Brain pericyte (primary cell): ENCODE data around the gene PCP2.
"Not testable (repeated sequence)": the region's sequence is repeated elsewhere in the genome, so short reads cannot be mapped to it uniquely, and the experiment has no call there.

Experiments
- DNase-seq: peaks from one replicate; pipeline ENCODE4 v3.0.0-alpha.2; 2012; ENCODE audit warnings: low read depth, low spot score

The PCP2 gene

DNA sequence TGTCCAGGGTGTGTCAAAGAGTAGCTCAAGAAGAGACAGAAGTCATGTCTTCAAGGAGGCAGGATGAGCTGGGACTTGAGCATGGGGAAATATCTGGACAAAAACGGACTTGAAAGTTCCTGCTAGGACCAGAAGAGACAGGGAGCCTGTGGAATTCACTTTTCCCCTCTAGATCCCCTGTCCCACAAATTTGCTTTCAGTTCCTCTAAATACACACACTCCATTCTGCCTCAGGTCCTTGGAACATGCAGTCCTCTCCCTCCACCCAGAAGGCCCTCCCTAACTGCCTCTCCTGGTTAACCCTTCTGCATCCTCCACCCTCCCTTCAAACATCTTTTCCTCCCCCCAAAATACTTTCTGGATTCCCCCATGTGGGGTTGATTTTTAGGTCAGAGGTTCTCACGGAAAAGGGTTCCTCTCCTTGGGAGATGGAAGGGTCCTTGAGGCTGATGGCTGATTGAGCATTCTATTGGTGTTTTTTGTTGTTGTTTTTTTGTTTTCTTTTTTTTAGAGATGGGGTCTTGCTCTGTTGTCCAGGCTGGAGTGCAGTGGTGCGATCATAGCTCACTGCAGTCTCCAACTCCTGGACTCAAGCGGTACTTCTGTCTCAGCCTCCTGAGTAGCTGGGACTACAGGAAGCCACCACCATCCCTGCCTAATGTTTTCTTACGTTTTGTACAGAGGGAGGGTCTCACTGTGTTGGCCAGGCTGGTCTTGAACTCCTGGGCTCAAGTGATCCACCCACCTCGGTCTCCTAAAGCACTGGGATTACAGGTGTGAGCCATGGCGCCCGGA, 28.4 kb upstream of the PCP2 start:
- no peak for DNase-seq

DNA sequence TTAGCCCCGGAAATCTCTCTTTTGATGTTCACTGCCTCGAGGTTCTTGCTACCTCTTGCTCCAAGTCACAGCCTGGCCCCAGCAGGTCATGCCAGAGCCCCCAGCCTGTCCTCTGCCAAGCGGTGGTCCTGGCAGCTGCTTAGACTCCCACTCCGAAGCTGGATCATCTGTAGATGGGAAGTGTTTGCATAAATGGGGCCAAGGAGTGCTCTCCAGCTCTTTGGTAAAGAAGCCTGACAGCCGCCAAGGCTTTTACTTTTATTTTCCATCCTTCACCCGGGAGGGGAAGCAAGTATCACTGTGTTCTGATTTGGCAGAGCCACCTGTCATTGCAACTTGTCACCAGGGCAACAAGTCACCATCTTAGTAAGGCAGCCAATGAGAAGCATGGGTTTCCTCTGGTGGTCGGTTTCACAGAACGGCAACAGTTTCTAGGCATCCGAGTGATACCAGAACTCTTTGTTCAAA, 24.7 kb upstream of the PCP2 start:
- DNase-seq = no peak

DNA sequence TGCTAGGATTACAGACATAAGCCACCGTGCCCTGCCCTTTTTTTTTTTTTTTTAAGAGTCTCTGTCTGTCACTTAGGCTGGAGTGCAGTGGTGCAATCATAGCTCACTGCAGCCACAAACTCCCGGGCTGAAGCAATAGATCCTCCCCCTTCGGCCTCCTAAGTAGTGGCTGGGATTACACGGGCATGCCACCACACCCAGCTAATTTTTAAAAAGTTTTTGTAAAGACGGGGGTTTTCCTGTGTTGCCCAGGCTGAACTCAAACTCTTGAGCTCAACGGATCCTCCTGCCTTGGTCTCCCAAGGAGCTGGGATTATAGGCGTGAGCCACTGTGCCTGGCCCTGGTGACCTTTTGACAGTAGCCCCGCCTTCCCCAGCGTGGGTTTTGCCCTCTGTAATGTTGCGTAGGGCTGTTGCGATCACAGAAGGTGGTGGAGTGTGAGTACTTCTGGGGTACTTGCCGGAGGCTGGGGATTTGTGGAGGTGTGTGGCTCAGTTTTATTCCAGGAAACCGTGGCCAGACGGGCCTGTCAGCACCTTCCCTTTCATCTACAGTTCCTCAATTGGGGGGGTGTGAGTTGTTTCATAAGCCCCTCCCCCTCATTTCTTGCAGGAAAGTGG, 23.7 kb upstream of the PCP2 start:
- no peak for DNase-seq

DNA sequence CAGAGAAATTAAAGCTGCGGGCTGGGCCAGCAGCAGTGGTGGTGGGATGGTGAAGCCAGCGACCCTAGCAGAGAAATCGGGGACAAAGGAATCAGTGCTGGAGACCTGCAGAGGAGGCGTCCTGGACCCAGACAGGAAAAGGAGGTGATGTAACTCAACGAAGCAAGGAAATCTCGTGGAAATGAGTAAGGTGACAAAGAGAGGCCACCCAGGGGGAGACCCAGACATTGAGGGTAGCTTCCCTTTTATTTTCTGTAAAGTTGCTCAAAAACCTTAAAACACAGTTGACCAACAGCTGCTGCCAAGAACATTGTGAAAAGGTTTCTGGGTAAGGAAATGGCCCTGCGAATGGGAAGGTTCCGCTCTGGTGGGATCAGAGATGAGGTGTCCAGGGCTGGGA, 22.1 kb upstream of the PCP2 start:
- DNase-seq = no peak

DNA sequence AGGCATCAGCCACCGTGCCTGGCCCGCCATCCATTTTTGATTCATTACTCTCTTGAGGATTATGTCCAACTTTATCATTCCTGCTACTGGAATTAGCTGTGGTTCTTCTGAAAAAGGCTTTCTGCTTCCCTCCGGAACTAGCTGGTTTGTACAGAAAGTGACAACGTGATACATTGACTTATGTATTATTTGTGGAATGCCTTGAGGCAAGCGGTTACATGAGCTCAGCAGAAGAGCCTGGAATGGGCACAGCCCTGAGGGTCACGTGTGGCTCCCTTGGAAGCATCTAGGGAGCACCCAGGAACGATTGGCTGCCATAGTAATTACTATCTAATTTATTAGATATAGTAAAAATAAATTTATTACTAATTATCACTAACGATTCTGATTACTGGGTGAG, 20.9 kb upstream of the PCP2 start:
- no peak for DNase-seq

DNA sequence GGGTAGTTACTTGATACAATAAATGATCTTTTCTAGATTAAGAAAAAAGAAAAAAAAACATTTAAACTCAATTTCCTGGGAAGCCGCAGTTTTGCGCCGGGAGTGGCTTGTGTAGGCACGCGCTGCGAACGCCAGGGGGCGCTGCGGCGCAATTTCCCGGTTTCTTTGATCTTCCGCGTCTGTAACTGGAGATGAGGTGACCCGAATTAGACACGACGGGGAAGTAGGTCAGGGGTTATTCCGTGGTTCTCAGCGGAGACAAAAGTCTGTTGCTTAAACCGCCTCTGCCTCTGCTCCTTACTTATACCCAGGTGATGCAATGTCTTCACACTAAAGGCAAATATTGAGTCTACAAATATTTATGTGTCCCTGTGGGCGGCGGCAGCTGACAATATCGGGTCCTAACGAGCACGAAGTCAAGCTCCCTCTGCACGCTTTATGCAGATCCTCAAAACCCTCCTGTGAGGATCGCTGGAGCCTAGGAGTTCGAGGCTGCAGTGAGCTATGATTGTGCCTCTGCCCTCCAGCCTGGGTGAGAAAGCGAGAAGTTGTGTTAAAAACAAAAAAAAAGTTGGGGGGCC, 18.6 kb upstream of the PCP2 start:
- peak; percentile 38 for DNase-seq

DNA sequence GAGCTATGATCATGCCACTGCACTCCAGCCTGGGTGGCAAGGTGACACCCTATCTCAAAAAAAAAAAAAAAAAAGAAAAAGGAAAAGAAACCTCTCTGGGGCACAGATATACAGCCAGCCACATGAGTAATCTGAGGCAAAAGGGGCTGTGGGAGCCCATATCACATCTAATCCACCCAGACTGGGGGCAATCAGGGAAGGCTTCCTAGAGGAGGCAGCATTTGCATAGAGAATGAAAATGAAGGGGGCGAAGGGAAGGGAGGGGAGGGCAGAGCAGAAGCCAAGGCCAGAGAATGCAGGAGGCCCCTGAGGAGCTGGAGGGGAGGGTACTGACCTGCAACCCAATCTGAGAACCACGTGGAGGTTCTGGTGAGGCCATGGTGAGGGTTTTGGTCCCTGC, 16.6 kb upstream of the PCP2 start:
- no peak for DNase-seq

DNA sequence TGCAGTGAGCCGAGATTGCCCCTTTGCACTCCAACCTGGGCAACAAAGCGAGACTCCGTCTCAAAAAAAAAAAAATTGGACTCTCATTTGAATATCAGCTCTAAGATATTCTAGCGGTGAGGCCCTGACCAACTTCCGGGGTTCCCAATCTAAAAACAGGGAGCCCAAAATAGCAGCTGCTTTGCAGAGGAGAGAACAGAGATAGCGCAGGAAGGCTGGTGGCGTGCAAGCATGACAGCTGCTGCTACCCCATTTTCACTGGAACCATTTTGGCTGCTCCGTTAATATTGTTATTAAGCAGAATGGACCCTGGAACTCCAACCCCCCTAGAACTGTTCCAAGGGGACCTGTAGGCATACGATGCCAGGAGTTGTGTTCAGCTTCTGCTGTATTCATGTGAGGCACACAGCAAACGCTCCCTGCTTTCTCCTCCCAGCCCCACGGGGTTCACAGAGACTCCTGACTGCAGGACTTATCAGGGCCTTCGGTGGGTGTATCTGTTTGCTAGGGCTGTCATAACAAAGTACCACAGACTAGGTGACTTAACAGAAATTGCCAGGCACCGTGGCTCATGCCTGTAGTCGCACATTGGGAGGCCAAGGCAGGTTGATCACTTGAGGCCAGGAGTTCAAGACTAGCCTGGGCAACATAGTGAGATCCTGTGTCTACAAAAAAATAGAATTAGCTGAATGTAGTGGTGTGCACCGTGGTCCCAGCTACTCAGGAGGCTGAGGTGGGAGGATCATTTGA, 14.9 kb upstream of the PCP2 start:
- DNase-seq = no peak

DNA sequence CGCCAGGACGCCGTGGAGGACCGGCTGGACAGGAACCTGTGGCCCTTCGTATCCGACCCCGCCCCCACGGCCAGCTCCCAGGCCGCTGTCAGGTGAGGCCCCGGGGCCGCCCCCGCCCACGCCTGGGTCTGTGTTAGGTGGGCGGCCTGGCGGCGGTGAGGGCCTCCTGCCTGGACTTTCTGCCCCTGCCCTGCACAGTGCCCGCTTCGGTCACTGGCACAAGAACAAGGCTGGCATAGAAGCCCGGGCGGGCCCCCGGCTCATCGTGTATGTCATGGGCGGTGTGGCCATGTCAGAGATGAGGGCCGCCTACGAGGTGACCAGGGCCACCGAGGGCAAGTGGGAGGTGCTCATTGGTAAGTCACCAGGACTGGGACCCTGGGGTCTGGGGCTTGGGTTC, 13.6 kb upstream of the PCP2 start:
- no peak for DNase-seq

DNA sequence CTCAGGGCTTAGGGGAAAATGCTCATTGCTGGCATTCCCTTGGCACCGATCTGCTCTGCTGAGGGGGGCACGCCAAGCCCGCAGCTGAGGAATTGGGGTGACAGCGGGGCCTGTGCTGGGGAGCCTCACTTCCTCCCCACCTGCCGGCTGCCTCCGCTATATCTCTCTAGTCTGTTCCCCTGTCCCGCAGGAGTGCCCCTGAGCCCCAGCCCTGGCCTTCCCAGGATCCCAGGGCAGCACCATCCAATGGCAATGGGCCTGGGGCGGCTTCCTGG, 12.8 kb upstream of the PCP2 start:
- DNase-seq = no peak

DNA sequence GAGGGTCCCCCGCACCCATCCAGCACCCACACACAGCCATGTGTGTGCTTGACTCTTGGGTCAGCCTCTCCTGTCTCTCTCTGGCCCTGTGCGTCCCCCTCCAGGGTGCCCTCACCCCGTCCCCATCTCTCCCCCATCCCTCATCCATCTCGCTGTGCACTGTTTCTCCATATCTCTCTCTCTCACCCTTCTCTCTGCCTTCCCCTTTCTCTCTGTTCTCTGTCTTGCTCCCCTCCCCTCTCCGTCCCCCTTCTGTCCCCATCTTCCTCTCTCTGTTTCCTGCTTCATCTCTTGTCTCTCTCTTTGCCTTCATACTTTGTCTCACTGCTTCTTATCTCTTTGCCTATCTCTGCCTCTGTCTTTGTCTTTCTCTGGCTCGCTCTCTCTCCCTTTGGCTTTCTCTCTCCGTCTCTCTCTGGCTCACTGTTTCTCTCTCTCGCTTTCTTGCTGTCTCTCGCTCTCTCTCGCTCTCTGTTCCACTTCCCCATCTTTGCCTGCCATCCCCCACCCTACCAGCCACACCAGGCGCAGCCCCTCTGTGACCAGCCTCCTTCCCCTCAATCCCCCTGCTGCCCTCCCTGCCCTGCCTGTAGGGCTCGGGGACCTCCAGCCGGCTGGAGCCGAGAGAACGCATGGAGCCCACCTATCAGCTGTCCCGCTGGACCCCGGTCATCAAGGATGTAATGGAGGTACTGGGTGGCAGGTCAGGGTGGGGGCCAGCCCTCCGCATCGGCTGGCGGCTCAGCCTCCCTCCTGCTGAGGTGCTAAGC, 12.3 kb upstream of the PCP2 start:
- DNase-seq = no peak

DNA sequence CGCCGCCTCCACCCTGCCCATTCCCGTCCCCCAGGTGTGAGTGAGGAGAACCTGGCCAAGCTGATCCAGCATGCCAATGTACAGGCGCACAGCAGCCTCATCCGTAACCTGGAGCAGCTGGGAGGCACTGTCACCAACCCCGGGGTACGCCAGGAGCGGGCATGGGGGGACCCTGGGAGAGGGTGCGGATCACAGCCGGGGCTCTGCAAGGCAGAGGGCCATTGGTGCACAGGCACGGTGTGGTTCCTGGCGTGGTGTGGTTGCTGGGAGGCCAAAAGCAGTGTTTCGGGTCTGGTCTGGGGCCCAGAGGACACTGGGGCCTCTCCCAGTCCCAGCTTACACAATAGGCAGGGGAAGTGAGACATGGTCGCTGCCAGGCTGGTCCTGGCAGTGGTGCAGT, 11.6 kb upstream of the PCP2 start:
- DNase-seq = no peak

DNA sequence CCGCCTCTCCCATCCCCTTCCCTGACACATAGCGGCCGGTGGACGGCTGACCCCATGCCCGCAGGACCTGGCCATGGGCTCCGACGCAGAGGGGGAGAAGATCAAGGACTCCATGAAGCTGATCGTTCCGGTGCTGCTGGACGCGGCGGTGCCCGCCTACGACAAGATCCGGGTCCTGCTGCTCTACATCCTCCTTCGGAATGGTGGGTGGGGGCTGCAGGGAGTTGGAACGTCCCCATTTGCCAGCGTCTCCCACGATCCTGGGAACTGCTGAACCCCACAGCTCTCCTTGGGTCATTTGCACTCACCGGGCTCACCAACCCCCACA, 11.0 kb upstream of the PCP2 start:
- DNase-seq = no peak

DNA sequence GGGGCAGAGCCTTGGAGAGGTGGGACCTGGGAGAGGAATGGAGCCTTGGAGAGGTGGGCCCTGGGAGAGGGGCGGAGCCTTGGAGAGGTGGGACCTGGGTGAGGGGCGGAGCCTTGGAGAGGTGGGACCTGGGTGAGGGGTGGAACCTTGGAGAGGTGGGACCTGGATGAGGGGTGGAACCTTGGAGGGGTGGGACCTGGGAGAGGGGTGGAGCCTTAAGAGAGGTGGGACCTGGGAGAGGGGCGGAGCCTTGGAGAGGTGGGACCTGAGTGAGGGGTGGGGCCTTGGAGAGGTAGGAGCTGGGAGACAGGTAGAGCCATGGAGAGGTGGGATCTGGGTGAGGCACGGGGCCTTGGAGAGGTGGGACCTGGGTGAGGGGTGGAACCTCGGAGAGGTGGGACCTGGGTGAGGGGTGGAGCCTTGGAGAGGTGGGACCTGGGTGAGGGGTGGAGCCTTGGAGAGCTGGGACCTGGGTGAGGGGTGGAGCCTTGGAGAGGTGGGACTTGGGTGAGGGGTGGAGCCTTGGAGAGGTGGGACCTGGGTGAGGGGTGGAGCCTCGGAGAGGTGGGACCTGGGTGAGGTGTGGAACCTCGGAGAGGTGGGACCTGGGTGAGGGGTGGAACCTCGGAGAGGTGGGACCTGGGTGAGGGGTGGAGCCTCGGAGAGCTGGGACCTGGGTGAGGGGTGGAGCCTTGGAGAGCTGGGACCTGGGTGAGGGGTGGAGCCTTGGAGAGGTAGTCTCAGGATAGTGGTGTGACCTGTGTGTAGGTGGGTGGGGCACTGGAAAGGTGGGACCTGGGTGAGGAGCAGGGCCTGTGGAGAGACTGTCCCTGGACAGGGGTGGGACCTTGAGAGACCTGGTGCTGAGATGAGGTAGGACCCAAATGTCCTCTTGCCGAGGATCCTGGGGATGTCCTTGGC, 10.4 kb upstream of the PCP2 start:
- DNase-seq = not testable (repeated sequence)

DNA sequence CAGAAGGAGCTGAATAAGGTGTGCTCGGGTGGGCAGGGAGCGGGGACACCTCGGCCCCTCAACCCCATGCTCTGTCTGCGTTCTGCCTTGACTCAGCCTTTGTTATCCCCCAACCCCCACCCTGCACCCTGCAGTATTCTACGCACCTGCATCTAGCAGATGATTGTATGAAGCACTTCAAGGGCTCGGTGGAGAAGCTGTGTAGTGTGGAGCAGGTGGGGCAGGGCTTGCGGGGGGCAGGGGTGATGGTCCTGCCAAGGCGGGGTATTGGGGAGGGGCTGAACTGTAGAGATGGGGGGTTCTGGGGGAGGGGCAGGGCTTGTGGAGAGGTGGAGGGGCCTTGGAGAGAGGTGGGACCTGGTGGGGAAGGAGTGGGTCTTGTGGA, 9.5 kb upstream of the PCP2 start:
- DNase-seq = no peak

DNA sequence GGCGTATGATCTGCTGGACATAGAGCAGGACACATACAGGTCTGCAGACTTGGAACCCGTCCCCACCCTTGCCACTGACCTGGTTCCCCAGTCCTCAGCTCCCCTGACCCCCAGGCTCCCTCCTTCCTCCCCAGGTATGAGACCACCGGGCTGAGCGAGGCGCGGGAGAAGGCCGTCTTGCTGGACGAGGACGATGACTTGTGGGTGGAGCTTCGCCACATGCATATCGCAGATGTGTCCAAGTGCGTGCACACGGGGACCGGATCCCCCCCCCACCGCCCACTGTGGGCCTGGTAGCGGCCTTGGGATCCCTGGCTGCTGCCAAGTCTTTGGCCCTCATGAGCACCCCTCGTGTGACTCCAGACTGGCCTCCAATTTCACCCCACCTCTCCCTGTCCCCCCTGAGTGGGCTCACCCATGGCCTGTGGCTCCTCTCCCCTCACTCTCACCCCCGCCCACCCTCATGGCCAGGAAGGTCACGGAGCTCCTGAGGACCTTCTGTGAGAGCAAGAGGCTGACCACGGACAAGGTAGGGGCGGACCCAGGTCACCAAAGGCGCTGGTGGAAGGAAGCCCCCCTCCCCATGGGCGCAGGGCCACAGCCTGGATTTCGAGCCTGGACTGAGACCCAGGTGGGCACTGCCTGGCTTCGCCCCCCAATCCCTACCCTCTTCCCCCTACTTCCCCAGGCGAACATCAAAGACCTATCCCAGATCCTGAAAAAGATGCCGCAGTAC, 8.9 kb upstream of the PCP2 start:
- no peak for DNase-seq

DNA sequence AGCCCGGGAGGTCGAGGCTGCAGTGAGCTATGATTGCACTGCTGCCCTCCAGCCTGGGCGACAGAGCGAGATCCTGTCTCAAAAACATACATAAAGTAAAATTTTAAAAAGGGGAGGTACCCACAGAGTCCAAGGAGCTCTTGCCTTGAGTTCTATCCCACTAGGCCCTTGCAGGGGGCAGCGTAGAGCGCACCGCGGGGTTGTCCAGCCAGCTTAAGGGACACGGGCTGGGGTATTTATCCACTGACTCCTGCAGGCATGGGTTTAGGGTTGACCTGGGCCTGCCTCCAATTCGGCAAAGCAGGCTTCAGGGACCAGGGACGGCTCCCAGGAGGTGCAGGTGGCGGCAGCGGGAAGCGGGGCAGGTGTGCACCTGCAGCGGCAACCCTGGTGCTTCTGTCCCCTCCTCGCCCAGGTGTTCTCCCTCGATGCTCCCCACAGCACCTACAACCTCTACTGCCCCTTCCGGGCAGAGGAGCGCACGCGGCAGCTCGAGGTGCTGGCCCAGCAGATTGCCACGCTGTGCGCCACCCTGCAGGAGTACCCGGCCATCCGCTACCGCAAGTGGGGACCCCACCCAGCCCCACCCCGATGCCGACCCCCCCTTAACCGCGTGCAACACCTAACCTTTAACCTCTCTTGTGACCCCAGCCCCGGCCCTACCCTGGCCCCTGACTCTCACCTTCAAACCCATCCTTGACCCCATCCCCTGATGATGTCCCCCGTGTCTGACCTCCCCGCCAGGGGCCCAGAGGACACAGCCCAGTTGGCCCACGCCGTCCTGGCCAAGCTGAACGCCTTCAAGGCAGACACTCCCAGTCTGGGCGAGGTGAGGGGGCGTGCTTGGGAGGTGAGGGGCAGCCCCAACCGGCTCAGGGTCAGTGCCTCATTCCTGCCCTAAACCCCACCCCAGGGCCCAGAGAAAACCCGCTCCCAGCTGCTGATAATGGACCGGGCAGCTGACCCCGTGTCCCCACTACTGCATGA, 8.1 kb upstream of the PCP2 start:
- DNase-seq = no peak

DNA sequence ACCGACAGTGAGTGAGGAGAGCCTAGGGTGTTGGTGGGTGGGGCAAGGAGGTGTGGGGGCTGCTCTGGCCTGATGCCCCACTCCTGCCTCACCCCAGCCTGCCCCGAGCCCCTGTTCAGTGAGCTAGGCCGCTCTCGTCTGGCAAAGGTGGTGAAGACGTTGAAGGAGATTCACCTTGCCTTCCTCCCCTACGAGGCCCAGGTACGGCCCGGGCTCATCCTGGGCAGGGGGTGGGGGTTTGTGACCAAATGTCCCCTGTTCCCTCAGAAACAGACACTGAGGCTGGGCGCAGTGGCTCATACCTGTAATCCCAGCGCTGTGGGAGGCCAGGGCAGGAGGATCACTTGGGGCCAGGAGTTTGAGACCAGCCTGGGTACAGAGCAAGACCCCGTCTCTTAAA, 7.3 kb upstream of the PCP2 start:
- no peak for DNase-seq

DNA sequence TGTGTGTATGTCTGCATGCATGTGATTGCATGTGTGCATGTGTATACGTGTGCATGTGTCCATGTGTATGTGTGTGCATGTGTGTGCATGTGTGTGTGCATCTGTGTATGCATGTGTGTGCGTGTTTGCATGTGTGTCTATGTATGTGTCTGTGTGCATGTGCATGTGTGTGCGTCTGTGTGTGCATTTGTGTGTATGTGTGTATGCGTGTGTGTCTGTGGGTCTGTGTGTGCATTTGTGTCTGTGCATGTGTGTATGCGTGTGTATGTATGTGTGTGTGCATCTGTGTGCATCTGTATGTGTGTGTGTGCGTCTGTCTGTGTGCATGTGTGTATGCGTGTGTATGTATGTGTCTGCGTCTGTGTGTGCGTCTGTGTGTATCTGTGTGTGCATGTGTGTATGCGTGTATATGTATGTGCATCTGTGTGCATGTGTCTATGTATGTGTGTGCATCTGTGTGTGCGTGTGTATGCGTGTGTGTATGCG, 6.4 kb upstream of the PCP2 start:
- DNase-seq = no peak
